A673 (cell line): ENCODE measurements around the gene ZCCHC24.

Experiments used
- EZH2 ChIP-seq: fragments of 200-600 bp; sonication (generic); IDR thresholded peaks from 2 replicates; pipeline ENCODE4 v1.6.1; 2017; ENCODE audit warnings: borderline replicate concordance, low read depth, mild to moderate bottlenecking, mixed read lengths, antibody characterized with exemption, low read length; ENCODE audit not compliant: poor library complexity, severe bottlenecking
- TF ChIP-seq, protein P1 (sequence below): fragments of 300-800, 200-600 bp; sonication (generic); conservative IDR thresholded peaks from 2 replicates; pipeline ENCODE4 v1.5.1; 2017; ENCODE audit warnings: low read depth, mild to moderate bottlenecking, antibody characterized with exemption, low read length, moderate library complexity, mixed read lengths

DNA sequence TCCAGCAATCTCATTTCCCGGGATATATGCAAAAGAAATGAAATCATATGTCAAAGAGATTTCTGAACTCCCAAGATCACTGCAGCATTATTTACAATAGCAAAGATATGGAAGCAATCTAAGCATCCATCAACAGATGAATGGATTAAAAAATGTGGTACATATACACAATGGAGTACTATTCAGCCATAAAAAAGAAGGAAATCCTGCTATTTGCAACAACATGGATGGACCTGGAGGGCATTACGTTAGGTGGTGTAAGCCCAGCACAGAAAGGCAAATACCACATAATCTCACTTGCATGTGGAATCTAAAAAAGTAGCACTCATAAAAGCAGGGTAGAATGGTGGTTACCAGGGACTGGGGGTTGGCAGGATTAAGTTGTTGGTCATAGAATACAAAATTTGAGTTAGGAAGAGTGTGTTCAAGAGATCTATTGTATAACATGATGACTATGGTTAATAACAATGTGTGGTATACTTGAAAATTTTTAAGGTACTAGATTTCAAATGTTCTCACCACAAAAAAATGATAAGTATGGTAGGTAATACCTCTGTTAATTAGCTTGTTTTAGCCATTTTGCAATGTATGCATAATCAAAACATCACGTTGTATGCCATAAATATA, 34.0 kb upstream of the ZCCHC24 start:
- TF ChIP-seq, protein P1, sequence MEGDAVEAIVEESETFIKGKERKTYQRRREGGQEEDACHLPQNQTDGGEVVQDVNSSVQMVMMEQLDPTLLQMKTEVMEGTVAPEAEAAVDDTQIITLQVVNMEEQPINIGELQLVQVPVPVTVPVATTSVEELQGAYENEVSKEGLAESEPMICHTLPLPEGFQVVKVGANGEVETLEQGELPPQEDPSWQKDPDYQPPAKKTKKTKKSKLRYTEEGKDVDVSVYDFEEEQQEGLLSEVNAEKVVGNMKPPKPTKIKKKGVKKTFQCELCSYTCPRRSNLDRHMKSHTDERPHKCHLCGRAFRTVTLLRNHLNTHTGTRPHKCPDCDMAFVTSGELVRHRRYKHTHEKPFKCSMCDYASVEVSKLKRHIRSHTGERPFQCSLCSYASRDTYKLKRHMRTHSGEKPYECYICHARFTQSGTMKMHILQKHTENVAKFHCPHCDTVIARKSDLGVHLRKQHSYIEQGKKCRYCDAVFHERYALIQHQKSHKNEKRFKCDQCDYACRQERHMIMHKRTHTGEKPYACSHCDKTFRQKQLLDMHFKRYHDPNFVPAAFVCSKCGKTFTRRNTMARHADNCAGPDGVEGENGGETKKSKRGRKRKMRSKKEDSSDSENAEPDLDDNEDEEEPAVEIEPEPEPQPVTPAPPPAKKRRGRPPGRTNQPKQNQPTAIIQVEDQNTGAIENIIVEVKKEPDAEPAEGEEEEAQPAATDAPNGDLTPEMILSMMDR = no peak
- no peak for TF ChIP-seq EZH2
